ENCODE measurements around the gene TBX2. TPM values are rescaled to one million over a fixed set of nuclear protein-coding genes. Genes with fewer than 3 reads are reported as not detected.

TBX2 gene
- total RNA-seq, 1 experiment from 2014 or later, result not detected

DNA sequence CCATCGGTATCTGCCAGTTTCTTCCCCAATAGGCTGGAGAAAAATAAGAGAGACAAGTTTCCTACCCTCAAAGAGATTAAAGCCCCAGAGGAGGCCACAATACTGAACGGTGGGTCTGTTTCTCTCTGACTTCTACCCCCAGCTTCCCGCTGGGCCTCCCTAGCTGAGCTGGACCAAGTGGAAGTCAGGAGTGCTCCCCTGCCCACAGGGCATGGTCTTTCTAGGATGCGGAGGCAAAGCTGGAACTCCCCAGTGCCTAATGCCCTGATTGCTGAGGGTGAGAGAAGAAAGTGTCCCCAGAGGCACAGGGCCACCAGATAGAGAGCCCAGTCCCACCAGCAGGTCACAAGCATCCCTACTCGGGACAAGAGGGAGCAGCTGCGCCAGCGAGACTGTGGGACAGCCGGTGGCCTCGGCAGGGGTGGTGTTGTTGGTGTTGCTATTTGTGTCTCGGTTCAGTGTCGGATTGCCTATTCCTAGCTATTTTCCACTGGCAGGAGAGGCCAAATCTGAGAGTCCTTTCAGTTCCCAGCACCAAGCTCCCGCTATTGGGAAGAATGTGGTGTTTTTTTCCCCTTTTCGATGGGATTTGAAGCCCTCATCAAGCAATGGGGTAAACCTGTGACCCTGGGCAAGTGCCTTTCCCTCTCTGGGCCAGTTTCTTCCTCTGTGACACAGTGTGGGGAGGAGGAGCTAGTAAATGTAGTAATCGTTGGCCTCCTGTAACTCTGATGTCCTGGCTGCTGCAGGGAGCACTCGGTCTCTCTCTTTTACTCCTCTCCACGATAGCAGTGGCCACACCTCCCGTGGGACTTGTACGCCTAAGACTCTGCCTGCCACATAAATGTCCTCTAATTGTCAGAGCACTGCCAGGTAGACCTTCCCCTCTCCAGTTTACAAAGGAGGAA lies 22.5 kb upstream of the TBX2 start:
- Histone ChIP-seq H3K4me3 (ENCODE audit: low read length) (no peak overlapping the region), H3K9me2 (replicated peaks; ENCODE audit: insufficient read depth, low read length) (no peaks in the 10 kb centered on the region), H4K20me1 (ENCODE audit: insufficient read depth, low read depth, low read length) (no peaks in the 10 kb centered on the region), H3K4me2 (ENCODE audit: low read depth, low read length, poor library complexity, severe bottlenecking) (no peak overlapping the region), H3K9me3 (ENCODE audit: low read length) (no peaks in the 10 kb centered on the region), H3K4me1 (ENCODE audit: low read length) (no peaks in the 10 kb centered on the region), H3K79me2 (ENCODE audit: low read length) (no peaks in the 10 kb centered on the region), H3K27me3 (ENCODE audit: low read length) (no peaks in the 10 kb centered on the region), H2AFZ (ENCODE audit: low read length) (no peak overlapping the region), H3K9ac (ENCODE audit: low read length) (no peak overlapping the region), H3K36me3 (ENCODE audit: insufficient read depth, low read length) (no peaks in the 10 kb centered on the region), H3K27ac (ENCODE audit: low read length) (no peak overlapping the region)
- no peak for DNase-seq

DNA sequence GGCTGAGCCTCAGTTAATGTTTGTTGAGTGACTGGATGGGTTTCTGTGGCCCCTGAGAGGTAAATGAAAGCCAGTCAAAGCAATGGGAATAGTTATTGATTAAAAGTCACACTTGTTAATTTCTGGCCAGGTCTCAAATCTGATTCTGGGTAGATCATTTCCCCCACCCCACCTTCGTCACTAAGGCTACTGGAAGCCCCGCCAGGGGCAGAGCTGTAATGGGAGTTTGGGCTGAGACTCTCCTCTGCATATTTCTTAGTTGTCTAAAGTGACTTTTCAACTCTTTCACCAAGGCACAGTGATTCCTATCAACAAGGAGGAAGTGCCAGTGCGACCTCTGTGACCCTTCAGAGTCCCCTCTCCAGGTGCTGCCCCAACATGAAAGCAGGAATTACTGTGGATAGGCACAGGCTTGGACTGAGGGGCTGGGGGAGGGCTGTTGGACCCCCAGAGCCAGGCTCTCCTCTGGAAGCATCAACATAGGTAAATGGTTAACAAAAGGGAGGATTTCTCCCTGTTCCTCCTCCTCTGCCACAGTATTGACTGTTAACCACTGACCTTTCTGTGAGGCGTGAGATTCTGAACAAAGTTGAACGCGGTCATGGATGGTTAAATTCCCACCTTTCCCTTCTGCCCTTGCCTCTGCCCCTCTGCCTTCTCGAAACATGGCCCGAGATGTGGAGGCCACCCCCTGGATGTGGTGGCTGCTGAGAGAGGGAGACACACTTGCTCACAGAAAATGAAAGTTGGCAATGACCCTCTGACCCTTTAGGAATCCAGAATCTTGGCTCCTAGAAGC lies 20.8 kb upstream of the TBX2 start:
- H3K36me3 ChIP-seq (ENCODE audit: insufficient read depth, low read length), result no peaks in the 10 kb centered on the region
- no peaks in the 10 kb centered on the region for H3K79me2 ChIP-seq (ENCODE audit: low read length)
- no peak overlapping the region for H2AFZ ChIP-seq (ENCODE audit: low read length)
- H3K4me2 ChIP-seq (ENCODE audit: low read depth, low read length, poor library complexity, severe bottlenecking), result no peak overlapping the region
- no peak overlapping the region for H3K9ac ChIP-seq (ENCODE audit: low read length)
- no peak overlapping the region for H3K4me3 ChIP-seq (ENCODE audit: low read length)
- no peaks in the 10 kb centered on the region for H4K20me1 ChIP-seq (ENCODE audit: insufficient read depth, low read depth, low read length)
- DNase-seq, result no peak
- H3K9me2 ChIP-seq (replicated peaks; ENCODE audit: insufficient read depth, low read length), result no peaks in the 10 kb centered on the region
- no peaks in the 10 kb centered on the region for H3K9me3 ChIP-seq (ENCODE audit: low read length)
- H3K27ac ChIP-seq (ENCODE audit: low read length), result no peak overlapping the region
- no peaks in the 10 kb centered on the region for H3K4me1 ChIP-seq (ENCODE audit: low read length)
- H3K27me3 ChIP-seq (ENCODE audit: low read length), result no peaks in the 10 kb centered on the region

DNA sequence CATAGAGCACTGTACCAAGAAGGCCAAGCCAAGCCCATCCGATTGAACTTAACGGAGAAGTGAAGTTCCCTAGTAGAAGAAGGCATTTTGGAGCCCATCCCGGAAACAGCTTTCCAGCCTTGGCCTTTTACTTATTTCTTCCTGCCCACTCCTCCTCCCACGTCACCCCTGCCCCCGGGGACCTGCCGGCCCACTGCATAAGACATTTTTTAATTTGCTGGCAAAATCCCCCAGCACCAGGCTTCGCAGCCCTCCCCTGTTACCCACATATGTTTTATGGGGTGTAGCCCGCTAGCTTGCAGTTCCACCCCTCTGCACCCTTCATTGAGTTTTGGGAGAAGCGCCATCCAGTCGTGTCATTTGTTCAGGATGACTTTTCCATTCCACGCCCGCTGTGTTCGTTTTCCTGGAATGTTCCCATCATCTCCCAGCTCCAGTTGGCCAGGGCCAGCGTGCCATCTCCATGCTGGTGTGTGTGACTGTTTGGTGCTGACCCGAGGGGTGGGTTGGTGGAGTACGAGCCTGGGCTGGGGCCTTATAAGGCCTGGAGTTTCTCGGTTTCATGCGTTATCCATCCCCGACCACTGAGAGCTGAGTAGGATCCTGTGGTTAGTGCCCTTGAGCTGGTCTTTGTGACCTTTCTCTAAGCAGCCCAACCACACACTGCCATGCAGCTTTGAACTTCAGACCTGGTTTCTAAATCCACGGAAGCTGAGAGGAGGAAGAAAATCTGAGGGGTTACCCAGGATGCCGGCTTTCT lies 20.0 kb upstream of the TBX2 start:
- no peaks in the 10 kb centered on the region for H3K9me2 ChIP-seq (replicated peaks; ENCODE audit: insufficient read depth, low read length)
- H3K4me1 ChIP-seq (ENCODE audit: low read length), result no peaks in the 10 kb centered on the region
- H3K9me3 ChIP-seq (ENCODE audit: low read length), result no peaks in the 10 kb centered on the region
- no peak overlapping the region for H3K9ac ChIP-seq (ENCODE audit: low read length)
- H3K79me2 ChIP-seq (ENCODE audit: low read length), result no peaks in the 10 kb centered on the region
- no peak overlapping the region for H3K27ac ChIP-seq (ENCODE audit: low read length)
- no peaks in the 10 kb centered on the region for H3K27me3 ChIP-seq (ENCODE audit: low read length)
- no peak overlapping the region for H2AFZ ChIP-seq (ENCODE audit: low read length)
- no peaks in the 10 kb centered on the region for H3K36me3 ChIP-seq (ENCODE audit: insufficient read depth, low read length)
- DNase-seq, result no peak
- no peak overlapping the region for H3K4me2 ChIP-seq (ENCODE audit: low read depth, low read length, poor library complexity, severe bottlenecking)
- no peaks in the 10 kb centered on the region for H4K20me1 ChIP-seq (ENCODE audit: insufficient read depth, low read depth, low read length)
- H3K4me3 ChIP-seq (ENCODE audit: low read length), result no peak overlapping the region

DNA sequence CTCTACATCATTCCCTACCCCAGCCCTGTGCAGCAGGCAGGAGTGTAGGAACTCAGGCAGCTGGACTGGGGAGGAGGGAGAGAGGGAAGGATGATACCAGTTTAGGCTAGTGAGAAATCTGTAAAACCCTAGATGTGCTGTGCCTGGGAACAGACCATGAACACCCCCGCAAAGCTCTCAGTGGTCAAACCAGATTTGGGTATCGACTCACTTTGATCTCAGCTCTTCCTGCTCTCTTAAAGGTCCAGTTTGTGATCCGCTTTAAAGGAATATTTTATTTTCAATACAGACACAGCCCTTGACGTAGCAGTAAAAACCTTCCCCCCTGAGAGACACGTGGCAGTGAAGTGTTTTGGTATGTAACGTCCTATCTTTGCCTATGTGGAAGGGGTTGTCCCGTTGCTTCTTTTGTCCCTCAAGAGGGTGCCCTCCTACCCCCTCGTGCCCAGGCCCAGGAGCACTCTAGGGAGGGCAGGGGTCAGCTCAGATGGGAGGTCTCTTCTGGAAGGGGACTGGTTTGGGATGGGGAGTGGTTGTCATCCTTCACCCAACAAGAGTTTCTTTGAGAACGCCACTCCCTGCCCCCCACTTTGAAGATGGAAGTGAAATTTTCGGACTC lies 19.3 kb upstream of the TBX2 start:
- no peaks in the 10 kb centered on the region for H3K27me3 ChIP-seq (ENCODE audit: low read length)
- no peak overlapping the region for H3K4me3 ChIP-seq (ENCODE audit: low read length)
- H3K9ac ChIP-seq (ENCODE audit: low read length), result no peak overlapping the region
- H3K9me3 ChIP-seq (ENCODE audit: low read length), result no peaks in the 10 kb centered on the region
- no peaks in the 10 kb centered on the region for H3K36me3 ChIP-seq (ENCODE audit: insufficient read depth, low read length)
- H3K79me2 ChIP-seq (ENCODE audit: low read length), result no peaks in the 10 kb centered on the region
- no peak for DNase-seq
- H4K20me1 ChIP-seq (ENCODE audit: insufficient read depth, low read depth, low read length), result no peaks in the 10 kb centered on the region
- no peaks in the 10 kb centered on the region for H3K4me1 ChIP-seq (ENCODE audit: low read length)
- no peak overlapping the region for H3K27ac ChIP-seq (ENCODE audit: low read length)
- H3K9me2 ChIP-seq (replicated peaks; ENCODE audit: insufficient read depth, low read length), result no peaks in the 10 kb centered on the region
- H3K4me2 ChIP-seq (ENCODE audit: low read depth, low read length, poor library complexity, severe bottlenecking), result no peak overlapping the region
- H2AFZ ChIP-seq (ENCODE audit: low read length), result no peak overlapping the region

DNA sequence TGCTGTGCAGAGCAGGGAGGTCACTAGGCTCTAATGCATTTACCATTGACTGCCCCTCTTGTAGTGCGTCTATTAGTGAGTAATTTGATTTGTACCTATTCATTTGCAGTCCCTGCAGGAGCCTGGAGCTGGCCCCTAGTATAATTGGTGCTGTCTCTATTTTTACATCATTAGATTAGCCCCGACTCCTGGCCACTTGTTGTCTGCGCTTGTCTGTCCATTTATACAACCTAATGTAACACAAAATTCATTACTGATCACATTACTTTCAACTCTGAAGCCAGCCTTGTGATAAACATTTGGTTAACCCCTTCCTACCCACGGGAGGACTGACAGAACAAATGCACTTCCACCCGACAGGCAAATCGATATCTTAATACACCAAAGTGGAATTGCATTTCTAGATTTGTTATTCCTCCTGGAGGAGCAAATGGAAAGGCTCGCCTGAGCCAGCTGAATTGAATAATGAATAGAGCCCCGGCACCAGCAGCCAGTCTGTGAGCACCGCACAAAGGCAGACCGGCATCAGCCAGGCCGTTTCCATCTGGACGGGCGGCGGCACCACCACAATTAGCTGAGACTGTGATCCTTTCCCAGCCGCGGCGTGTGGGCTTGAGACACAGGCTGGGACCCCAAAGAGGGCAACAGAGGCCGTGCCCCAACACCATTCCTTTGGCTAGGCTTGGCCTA lies 18.7 kb upstream of the TBX2 start:
- H3K36me3 ChIP-seq (ENCODE audit: insufficient read depth, low read length), result no peaks in the 10 kb centered on the region
- H4K20me1 ChIP-seq (ENCODE audit: insufficient read depth, low read depth, low read length), result no peaks in the 10 kb centered on the region
- H3K27ac ChIP-seq (ENCODE audit: low read length), result no peak overlapping the region
- H3K4me2 ChIP-seq (ENCODE audit: low read depth, low read length, poor library complexity, severe bottlenecking), result no peak overlapping the region
- H3K4me1 ChIP-seq (ENCODE audit: low read length), result no peaks in the 10 kb centered on the region
- no peak overlapping the region for H3K9ac ChIP-seq (ENCODE audit: low read length)
- H2AFZ ChIP-seq (ENCODE audit: low read length), result no peak overlapping the region
- DNase-seq, result no peak
- no peak overlapping the region for H3K4me3 ChIP-seq (ENCODE audit: low read length)
- H3K79me2 ChIP-seq (ENCODE audit: low read length), result no peaks in the 10 kb centered on the region
- no peaks in the 10 kb centered on the region for H3K9me2 ChIP-seq (replicated peaks; ENCODE audit: insufficient read depth, low read length)
- no peaks in the 10 kb centered on the region for H3K9me3 ChIP-seq (ENCODE audit: low read length)
- H3K27me3 ChIP-seq (ENCODE audit: low read length), result no peaks in the 10 kb centered on the region

DNA sequence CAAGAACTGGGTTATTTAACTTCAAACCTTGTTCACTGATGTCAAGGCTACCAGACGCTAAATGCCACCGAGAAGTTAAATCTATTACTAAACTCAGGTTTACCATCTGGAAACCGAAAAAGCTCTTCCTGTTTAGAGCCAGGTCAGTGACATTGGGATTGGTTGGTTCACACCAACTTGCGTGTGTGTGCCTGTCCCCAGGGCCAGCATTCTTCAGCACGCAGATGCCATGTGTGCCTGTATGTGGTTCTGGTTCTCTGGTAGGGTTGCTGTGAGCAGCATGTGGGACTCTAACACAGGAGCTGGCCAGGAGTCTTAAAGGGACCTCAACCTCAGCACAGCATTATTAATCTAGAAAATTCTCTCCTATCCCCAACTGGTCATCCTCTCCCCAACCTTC lies 18.1 kb upstream of the TBX2 start:
- Histone ChIP-seq H2AFZ (ENCODE audit: low read length) (no peak overlapping the region), H3K4me2 (ENCODE audit: low read depth, low read length, poor library complexity, severe bottlenecking) (no peak overlapping the region), H3K27ac (ENCODE audit: low read length) (no peak overlapping the region), H3K9ac (ENCODE audit: low read length) (no peak overlapping the region), H3K4me1 (ENCODE audit: low read length) (no peaks in the 10 kb centered on the region), H3K9me2 (replicated peaks; ENCODE audit: insufficient read depth, low read length) (no peaks in the 10 kb centered on the region), H3K79me2 (ENCODE audit: low read length) (no peaks in the 10 kb centered on the region), H3K36me3 (ENCODE audit: insufficient read depth, low read length) (no peaks in the 10 kb centered on the region), H3K9me3 (ENCODE audit: low read length) (no peaks in the 10 kb centered on the region), H4K20me1 (ENCODE audit: insufficient read depth, low read depth, low read length) (no peaks in the 10 kb centered on the region), H3K27me3 (ENCODE audit: low read length) (no peaks in the 10 kb centered on the region), H3K4me3 (ENCODE audit: low read length) (no peak overlapping the region)
- DNase-seq, result no peak

DNA sequence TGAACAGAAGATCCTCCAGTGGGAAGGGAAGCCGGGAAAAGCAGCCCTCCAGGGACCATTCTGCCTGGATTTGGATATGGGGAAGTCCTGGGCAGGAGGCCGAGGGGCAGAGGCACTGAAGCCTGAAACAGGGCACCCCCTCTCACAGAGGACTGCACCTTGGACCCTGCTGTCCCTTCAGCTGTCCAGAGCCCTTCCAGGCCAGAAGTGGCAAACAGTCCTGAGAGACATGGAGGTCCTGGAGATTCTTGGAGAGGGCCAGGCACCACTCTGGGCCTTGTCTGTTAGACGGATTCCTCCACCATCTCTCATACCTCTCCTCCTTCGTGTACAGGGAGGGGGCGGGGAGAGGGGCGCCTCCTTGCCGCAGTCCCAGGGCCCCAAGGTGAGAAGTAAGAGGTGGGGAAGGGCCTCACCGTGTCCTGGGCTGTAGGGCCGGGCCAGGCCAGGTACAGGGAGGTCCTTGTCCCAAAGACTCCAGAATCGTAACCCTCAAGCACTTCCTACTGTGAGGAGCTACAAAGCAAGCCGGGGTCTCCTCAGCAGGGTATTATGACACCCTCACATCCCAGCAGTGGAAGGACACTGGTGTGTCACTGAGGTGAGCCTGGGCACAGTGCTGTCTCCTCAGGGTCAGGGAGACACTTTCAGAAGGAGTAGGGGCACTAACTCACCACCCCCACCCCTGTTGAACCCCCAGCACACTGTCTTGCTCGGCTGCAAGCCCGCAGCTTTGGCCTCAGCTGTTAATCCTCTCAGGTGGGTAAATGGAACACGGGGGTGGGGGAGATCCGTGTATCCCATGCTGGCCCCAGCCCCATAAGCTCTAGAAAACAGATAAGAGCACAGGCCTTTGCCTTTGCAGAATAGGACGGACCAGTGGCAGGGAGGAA lies 16.6 kb upstream of the TBX2 start:
- H3K27ac ChIP-seq (ENCODE audit: low read length), result no peak overlapping the region
- no peaks in the 10 kb centered on the region for H3K4me1 ChIP-seq (ENCODE audit: low read length)
- H3K9me2 ChIP-seq (replicated peaks; ENCODE audit: insufficient read depth, low read length), result no peaks in the 10 kb centered on the region
- H3K36me3 ChIP-seq (ENCODE audit: insufficient read depth, low read length), result no peaks in the 10 kb centered on the region
- H4K20me1 ChIP-seq (ENCODE audit: insufficient read depth, low read depth, low read length), result no peaks in the 10 kb centered on the region
- no peak for DNase-seq
- H2AFZ ChIP-seq (ENCODE audit: low read length), result no peak overlapping the region
- H3K27me3 ChIP-seq (ENCODE audit: low read length), result no peaks in the 10 kb centered on the region
- H3K9me3 ChIP-seq (ENCODE audit: low read length), result no peaks in the 10 kb centered on the region
- H3K4me3 ChIP-seq (ENCODE audit: low read length), result no peak overlapping the region
- H3K9ac ChIP-seq (ENCODE audit: low read length), result no peak overlapping the region
- no peaks in the 10 kb centered on the region for H3K79me2 ChIP-seq (ENCODE audit: low read length)
- no peak overlapping the region for H3K4me2 ChIP-seq (ENCODE audit: low read depth, low read length, poor library complexity, severe bottlenecking)
